SK-N-MC (cell line): ENCODE results near the gene S1PR4.

Experiments
- DNase-seq: peaks from one replicate; pipeline ENCODE4 v3.0.0-alpha.2; 2011; ENCODE audit warnings: low read depth, low spot score
- H3K27ac ChIP-seq: fragments of 200-600 bp; sonication (generic); 2 replicates; pipeline ENCODE4 v1.5.1; 2016; ENCODE audit warnings: mixed run types
- H3K36me3 ChIP-seq: fragments of 200-600 bp; sonication (generic); 2 replicates; pipeline ENCODE4 v1.6.1; 2017; ENCODE audit warnings: antibody characterized with exemption, low read length, mixed read lengths; ENCODE audit not compliant: insufficient read depth
- H3K4me3 ChIP-seq: fragments of 200-600 bp; sonication (generic); 2 replicates; pipeline ENCODE4 v1.5.1; 2016
- H3K9ac ChIP-seq: fragments of 200-600 bp; sonication (generic); 2 replicates; pipeline ENCODE4 v1.8.0; 2017; ENCODE audit warnings: mixed run types, mixed read lengths; ENCODE audit not compliant: insufficient read length
- H3K9me3 ChIP-seq: fragments of 200-600 bp; sonication (generic); 2 replicates; pipeline ENCODE4 v1.6.1; 2017; ENCODE audit warnings: low read depth, mild to moderate bottlenecking, antibody characterized with exemption, low read length, moderate library complexity, mixed read lengths
- EZH2 ChIP-seq: fragments of 200-600 bp; sonication (generic); IDR thresholded peaks from one replicate; pipeline ENCODE4 v1.6.1; 2017; ENCODE audit warnings: antibody characterized with exemption
- FOXP2 ChIP-seq: optimal IDR thresholded peaks from 2 replicates; pipeline ENCODE3; 2011; ENCODE audit warnings: mild to moderate bottlenecking, moderate library complexity; ENCODE audit not compliant: insufficient read depth; ENCODE audit errors: extremely low read length, control extremely low read depth
- POLR2AphosphoS5 ChIP-seq: IDR thresholded peaks from 2 replicates; pipeline ENCODE4 v1.6.1; 2012; ENCODE audit warnings: mild to moderate bottlenecking, low read depth, low read length, borderline replicate concordance

The S1PR4 gene

GRCh38 chr19:3229346-3229743 lies 50.8 kb downstream of the S1PR4 start:
- Histone ChIP-seq H3K36me3 (no peaks in the 10 kb centered on the region), H3K9ac (no peak overlapping the region), H3K27ac (no peak overlapping the region), H3K9me3 (no peaks in the 10 kb centered on the region), H3K4me3 (no peak overlapping the region)
- no peak for DNase-seq
- no peak for TF ChIP-seq FOXP2
- no peak for TF ChIP-seq EZH2
- TF ChIP-seq POLR2AphosphoS5 = no peak
